HuH-7.5 (cell line): Measurements from ENCODE around the gene RIOX2.
"Not testable (repeated sequence)": the region's sequence is repeated elsewhere in the genome, so short reads cannot be mapped to it uniquely, and the experiment has no call there.

Experiments
- DNase-seq: peaks from one replicate; pipeline ENCODE4 v3.0.0; 2011; ENCODE audit warnings: low spot score

Gene RIOX2

GRCh38 chr3:97971679-97972567 lies at the start of gene RIOX2:
TSS of gene RIOX2 (minus strand) at chr3:97972431. CDS start at chr3:97967593, 4,838 bp downstream.
- DNase-seq: peak; percentile 74

GRCh38 chr3:98020412-98020811 lies 48.2 kb upstream of the RIOX2 start:
- no peak for DNase-seq

DNA sequence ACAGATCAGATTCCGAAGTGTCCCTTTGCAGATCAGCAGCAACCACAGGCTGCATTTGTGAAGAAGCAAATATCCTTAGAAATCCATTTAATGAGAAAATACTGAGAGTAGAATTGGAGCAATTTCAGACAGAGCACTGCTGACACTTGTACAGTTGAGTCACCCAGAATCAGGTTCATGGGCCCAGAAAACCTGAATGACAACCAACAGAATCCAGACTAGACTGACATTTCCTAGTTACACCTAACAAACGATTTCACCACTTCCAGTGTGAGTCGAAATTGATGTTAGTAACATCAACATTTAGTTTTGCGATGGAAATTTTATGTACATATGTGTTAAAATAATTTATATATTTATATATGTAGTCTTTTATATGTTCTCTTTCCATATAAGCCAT lies 46.1 kb upstream of the RIOX2 start:
- DNase-seq: no peak

DNA sequence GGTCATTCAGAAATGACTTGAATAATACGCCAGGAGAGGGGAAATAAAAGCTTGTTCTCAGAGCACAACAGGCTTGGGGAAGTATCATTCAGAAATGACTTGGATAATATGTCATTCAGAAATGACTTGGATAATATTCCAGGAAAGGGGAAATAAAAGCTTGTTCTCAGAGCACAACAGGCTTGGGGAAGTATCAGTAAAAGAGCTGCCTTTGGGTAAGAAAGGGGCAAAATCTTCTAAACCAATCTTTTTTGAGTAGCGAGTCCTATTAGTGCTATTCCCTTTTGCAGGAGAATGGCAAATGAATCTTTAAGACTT lies 42.0 kb upstream of the RIOX2 start:
- no peak for DNase-seq

DNA sequence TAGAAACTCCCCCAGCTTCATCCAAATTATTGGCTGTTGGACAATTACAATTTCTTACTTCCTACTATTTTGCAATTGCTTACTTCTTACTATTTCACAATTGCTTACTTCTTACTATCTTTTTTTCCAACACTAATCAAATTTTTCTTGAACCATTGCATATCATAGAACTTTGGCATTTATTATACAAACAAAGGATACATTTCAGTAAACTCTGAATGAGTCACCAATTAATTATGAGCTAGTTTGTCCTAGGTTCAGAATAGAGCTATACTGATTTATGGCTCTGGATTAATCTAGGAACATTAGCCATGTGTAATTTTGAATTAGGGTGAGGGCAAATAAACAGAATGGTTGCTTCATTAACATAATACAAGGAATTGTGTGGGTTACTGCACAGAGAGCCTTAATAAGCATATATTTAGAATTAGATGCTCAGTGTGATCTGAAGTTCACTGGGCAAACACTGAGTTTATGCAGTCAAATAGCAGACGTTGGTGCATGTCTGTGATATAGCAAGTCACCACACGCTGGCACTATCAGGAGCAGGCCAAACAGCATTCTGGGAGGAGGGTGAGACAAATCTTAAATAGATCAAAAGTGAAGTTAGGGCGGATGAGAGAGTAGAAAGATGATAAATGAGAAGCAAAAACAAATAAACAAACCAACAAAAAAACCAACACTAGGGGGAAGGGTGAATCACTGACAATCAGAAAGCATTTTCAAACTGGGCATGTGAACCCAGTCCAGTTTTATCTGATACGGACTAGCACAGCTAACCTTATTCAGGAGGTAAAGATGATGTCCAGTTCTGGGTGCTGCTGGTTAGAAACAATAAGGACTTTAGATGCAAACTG lies 41.4 kb upstream of the RIOX2 start:
- no peak for DNase-seq

- no peak for DNase-seq
Observed at GRCh38 chr3:98012979-98013378, 40.7 kb upstream of the RIOX2 start.

DNA sequence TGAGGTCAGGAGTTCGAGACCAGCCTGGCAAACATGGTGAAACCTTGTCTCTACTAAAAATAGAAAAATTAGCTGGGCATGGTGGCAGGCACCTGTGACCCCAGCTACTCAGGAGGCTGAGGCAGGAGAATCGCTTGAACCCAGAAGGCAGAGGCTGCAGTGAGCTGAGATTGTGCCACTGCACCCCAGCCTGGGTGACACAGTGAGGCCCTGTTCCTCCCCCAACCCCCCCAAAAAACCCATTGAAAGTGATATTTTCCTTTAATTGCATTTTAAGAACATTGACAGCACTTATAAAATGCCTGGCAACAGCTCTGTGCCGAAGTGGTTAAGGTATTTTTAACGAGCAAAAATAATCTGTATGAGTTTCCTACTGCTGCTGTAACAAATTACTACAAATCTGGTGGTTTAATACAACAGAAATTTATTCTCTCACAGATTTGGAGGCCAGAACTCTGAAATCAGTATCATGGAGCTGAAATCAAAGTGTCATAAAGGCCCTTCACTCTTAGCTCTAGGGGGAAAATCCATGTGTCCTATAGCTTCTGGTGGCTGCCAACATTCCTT lies 38.7 kb upstream of the RIOX2 start:
- DNase-seq: not testable (repeated sequence)

- DNase-seq: no peak
Observed at GRCh38 chr3:98010194-98010882, 38.1 kb upstream of the RIOX2 start.

GRCh38 chr3:98008855-98009254 lies 36.6 kb upstream of the RIOX2 start:
- no peak for DNase-seq

DNA sequence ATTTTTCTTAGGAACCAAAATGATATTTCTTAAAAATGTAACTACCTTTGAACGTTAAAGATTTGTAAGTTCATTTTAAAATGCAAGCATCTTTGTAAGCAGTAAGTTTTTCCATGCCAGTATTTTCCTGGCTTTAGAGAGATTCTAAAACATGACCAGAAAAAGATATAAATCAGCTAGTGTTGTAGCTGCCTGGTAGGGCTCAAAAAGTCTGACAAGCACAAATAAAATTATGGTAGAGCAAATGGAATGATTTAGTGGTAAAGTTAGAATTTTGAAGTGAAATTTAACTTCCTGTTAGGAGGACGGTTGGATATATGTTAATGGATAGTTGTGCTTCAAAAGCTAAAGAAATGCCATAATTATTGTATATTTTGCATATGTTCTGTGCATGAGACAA lies 33.2 kb upstream of the RIOX2 start:
- no peak for DNase-seq

DNA sequence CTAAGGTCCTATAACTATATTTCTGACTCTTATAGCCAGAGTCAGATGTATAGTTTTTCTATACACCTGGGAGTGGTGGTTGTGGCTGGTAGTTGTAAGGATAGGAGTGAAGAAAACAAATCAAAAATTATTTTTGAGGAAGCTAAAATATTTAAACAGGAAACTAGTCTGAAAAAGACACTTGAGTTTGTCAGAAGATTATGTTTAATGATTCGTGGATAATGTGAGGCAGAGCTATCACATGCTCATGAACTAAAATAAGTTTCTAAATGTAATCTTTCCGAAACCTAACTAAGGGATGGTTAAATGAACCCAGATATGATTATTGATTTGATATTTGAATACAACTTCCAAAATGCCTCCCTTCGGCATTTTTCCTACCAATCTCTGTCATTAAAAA lies 32.5 kb upstream of the RIOX2 start:
- DNase-seq: no peak

- DNase-seq: no peak
Observed at GRCh38 chr3:98003306-98003969, 31.2 kb upstream of the RIOX2 start.

GRCh38 chr3:98002717-98003116 lies 30.5 kb upstream of the RIOX2 start:
- no peak for DNase-seq

DNA sequence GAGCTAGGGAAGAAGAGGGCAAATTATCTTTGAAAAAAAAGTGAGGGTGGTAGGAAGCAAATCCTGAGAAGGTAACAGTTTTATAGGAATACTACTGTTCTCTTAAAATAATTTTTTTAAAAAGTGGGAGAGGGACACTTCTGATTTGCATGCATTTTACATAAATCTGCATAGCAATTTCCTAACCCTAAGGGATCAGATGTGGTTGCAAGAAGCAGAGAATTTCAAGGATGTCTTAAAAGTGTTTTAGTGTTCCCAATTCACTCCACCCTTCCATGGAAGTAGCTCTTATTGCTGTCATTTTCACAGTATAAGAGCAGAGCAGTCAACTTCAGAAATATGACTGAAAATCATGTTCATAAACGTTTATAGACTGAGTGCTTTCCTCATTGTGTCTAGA lies 27.8 kb upstream of the RIOX2 start:
- DNase-seq: no peak

DNA sequence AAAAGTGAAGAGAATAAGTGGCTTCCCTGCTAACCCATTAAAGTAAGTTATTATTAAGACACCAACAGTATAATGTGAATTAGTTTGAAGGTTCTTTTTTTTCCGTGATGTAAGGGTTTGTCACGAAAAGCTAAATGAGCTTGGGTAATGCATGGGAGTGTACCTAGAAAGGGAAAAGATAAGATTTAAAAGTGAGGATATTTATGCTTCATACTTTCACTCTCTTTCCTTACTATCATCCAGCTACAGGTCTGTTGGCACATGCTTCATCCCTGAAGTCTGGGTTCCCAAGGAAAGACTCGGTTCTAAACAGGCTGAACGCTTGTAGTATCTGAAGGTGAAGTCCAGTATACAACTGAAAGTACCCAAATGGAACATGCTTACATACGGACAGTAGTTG lies 26.9 kb upstream of the RIOX2 start:
- no peak for DNase-seq

DNA sequence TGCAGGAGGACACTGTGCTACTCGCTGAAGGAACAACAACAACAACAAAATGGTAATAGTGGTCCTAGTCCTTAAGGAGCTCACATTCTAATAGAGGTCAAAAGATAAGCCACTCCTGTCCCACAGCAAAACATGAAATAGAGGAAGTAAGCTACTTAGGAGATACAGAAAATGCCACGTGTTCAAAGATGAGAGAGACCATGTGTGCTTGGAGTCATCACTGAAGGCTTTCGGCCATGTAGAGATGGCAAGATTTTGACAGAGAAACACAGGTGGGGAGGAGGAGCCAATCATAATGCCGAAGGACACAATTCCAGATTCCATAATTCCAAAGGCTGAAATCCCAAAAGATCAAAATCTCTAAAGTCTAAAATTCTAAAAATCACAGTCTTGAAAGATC lies 24.8 kb upstream of the RIOX2 start:
- DNase-seq: no peak

DNA sequence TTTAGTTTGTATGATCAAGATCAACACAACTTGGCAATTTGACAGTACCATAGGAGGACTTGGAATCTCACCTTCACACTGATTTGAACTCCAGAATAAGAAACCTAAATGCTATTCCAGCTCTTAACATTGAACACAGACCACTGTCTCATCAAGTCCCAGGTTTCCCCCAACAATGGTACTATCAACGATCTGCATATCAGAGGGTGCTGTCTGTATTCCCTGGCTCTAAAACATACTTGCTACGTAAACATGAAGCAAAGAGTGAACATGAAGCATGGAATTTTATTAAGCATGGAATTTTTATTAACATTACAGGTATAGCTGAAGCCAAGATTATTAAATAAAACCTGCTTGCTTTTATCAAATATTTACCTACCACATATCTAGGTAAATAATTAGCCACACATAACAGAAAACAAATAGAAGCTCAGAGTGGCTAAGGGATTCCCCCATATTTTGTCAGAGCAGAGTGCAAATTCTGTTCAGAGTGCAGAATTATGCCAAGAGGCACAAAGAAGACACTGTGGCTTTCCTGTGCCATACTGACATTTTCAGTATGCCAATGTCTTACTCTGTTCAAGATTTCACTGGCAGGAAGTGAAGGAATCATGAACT lies 22.2 kb upstream of the RIOX2 start:
- DNase-seq: no peak

GRCh38 chr3:97993526-97993925 lies 21.3 kb upstream of the RIOX2 start:
- no peak for DNase-seq

- DNase-seq: no peak
Observed at GRCh38 chr3:97992547-97993173, 20.4 kb upstream of the RIOX2 start.

- no peak for DNase-seq
Observed at GRCh38 chr3:97991293-97991682, 19.1 kb upstream of the RIOX2 start.
